CD4-positive, alpha-beta T cell treated with Interleukin-2 at 100 ng/mL for 4 hours (primary cell): Measurements from ENCODE around the gene UPK3A.
"Not testable (repeated sequence)": the region's sequence is repeated elsewhere in the genome, so short reads cannot be mapped to it uniquely, and the experiment has no call there.

Source experiments
- DNase-seq: peaks from one replicate; pipeline ENCODE4 v3.0.0-alpha.2; 2020; ENCODE audit warnings: low spot score

The UPK3A gene

GRCh38 chr22:45257941-45258340 lies 26.8 kb upstream of the UPK3A start:
- DNase-seq, result not testable (repeated sequence)

DNA sequence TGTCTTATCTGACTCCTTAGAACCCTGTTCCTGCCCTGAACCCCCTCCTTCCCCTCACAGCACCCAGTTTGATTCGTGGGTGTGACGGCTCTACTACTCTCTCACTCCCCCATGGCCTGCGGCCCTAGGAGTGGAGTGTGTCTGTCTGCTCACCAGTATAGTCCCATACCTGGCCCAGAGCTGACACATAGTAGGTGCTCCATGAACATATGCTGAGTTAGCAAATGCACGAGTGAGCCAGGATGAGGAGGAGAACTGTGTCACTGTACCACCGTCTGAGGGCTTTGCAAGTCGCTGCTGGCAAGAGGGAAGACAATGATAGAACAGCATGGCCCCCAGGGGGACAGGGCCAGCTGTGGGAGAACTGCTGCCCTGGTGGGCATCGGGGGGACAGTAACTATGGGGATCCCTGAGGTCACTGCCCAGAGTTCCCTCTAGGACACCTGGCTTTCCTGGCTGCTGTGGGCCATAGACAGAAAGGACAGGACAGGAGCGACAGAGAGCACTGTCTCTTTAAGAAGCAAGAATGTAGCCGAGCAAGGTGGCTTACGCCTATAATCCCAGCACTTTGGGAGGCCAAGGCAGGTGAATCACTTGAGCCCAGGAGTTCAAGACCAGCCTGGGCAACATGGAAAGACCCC lies 24.9 kb upstream of the UPK3A start:
- DNase-seq, result no peak

DNA sequence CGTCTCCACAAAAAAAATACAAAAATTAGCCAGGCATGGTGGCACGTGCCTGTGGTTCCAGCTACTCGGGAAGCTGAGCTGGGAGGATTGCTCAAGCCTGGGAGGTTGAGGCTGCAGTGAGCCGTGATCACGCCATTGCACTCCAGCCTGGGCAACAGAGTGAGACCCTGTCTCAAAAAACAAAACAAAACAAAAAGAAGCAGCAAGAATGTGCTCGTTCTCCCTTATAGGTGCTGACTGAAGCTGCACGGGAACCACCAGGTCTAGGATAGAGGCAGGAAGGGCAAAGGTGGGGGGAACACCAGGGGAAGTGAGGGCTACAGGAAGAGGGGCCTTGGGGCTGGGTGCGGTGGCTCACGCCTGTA lies 24.4 kb upstream of the UPK3A start:
- DNase-seq, result not testable (repeated sequence)

- no peak for DNase-seq
Observed at GRCh38 chr22:45261407-45262088, 23.2 kb upstream of the UPK3A start.

GRCh38 chr22:45262195-45262930 lies 22.4 kb upstream of the UPK3A start:
- DNase-seq, result no peak

DNA sequence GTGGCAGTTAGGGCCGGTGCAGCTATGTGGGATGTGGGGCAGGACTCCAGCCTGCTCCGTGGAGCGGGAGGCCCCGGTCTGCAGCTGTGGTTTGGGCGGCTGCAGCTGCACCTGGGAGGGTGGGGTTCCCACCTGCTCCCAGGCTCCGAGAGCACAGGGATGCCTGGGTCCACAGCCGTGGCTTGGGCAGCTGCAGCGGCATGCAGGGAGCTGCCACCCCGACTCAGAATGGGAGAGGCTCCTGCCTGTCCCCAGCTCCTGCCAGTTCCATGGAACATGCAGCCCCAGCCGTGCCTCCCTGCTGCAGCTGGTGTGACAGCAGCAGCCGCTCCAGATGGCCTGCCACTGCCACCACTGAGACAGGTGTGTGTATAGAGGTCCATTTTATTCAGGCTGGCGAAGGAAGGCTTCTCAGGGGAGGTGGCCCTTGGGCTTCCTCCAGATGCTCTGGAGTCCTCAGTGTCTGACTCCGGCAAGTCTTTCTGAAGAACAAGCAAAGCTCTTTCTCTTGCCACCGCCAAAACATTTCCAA lies 21.8 kb upstream of the UPK3A start:
- no peak for DNase-seq

GRCh38 chr22:45263463-45264269 lies 21.1 kb upstream of the UPK3A start:
- DNase-seq, result no peak

DNA sequence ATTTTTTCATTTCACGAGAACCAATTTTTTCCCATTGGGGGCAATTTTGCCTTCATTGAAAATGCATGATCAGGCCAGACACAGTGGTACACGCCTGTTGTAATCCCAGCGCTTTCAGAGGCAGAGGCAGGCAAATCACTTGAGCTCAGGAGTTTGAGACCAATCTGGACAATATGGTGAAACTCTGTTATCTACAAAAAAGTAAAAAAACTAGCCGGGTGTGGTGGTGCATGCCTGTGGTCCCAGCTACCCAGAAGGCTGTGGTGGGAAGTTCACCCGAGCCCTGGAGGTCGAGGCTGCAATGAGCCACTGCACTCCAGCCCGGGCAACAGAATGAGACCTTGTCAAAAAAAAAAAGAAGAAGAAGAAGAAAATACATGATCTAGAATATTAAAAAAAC lies 19.2 kb upstream of the UPK3A start:
- no peak for DNase-seq

GRCh38 chr22:45268167-45268957 lies 16.4 kb upstream of the UPK3A start:
- no peak for DNase-seq

DNA sequence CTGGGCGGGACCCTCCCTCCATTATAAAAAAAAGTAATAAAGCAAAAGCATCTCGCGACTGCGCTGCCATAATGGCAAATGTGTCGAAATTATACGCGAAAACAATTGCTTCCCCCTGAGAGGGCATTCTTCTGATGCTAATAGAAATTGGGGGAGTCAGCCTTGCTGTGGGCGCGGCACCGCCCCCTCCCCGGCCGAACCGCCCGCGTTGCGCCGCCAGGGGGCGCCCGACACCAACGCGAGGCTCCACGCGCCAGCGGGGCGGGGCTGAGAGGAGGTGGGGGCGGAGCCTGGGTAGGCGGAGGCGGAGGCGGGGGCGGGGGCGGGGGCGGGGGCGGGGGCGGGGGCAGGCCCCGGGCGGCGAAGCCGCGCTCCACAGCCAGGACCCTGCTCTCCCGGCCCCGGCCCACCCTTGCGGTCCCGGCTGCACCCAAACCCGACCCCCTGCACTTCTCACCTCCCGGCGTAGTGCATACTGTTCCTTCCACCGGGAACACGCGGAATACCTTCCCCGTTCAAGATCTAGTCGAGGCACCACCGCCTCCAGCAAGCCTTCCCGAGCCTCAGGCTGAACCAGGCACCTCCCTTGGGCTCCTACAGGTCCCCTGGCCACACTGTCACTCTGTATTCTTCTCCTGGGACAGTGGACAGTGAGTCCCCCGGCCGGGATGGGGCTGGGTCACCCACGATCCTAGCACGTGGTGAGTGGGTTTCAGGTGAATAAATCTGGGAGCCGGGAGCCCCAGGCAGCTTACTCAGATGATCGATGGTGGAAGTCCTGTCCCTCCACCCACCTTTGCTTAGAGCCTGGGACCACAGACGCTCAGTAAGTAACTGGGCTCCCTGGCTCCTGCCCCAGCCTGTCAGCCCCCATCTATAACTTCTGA lies 15.5 kb upstream of the UPK3A start:
- DNase-seq, result peak; percentile 88

DNA sequence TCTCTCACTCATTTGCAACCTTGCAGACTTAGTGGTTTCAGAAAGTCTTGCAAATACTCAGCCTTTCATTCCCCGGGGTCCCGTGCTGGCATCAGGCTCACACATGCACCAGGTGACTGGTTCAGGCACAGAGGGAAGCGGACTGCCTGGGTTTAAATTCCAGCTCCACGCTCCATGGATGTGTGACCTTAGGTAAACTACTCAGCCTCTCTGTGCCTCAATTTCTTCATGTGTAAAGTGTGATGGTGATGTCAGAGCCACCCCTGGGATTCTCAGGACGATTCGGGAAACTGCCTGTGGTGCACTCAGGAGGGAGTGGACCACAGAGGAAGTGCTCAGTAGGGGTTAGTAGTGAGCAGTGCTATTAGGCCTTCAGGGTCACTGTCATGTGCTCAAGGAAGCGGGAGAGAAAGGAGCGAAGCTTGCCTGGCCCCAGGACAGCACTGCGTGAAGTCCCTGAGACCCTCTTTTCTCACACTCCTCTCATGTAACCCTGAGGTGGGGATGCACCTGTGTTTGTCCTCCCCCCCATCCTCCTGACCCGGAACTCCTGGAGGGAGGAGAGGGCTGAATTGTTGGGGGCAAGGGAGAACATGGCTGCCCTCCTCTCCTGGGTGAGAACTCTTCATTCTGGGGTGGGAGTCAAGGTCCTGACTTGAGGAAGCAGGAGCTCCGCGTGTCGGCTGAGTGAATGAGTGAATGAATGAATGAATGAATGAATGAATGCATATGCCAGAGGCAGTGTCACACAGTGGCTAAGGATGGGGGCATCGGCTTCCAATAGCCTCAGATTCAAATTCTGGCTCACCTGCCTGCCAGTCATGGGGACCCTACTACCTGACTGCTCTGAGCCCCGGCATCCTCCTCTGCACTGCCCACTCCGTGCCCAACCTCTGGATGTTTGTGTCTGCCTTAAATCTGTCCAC lies 14.4 kb upstream of the UPK3A start:
- DNase-seq, result no peak

GRCh38 chr22:45271667-45272201 lies 13.0 kb upstream of the UPK3A start:
- no peak for DNase-seq

DNA sequence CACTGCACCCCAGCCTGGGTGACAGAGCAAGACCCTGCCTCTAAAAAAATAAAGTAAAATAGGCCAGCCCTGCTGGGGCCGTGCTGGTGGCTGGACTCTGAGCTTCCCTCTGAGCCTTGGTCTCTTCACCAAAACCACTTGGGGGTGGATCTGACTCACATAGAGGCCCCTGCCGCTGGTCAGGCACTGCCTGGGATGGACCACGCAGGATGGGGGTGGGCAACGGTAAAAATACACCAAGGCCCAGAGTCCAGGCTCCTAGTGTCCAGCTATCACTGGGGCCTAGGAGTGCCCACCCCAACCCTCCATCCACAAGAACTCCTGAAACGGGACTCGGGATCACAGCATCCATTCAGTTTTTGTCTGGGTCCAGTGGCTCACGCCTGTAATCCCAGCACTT lies 12.3 kb upstream of the UPK3A start:
- DNase-seq, result no peak

DNA sequence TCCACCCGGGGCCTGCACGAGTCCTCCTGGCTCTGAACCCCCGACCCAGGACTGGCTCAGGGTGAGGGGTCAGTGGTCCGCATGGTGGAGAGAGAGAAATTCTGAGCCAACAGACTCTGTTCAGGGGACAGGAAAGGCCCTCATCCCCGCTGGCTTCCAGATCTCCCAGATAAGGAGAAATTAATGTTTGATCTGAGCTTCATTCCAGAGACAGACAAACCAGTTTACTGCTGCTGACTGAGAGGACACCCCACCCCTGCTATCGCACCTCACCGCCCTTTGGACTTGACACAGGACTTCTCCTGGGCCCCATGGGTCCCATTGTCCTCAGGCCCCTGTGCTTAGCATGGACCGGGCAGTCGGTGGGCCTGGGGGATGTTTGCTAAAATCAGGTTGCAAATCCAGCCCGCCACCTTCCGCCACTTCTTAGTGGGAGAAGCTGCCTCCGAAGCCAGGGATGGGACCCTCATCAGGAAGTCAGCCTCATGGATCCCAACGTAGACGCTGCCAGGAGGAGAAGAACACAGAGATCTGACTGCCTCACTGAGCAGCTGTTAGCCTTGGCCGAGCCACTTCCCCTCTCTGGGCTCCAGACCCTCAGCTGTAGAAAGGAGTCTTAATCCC lies 11.2 kb upstream of the UPK3A start:
- no peak for DNase-seq

- no peak for DNase-seq
Observed at GRCh38 chr22:45276507-45277105, 8.1 kb upstream of the UPK3A start.

DNA sequence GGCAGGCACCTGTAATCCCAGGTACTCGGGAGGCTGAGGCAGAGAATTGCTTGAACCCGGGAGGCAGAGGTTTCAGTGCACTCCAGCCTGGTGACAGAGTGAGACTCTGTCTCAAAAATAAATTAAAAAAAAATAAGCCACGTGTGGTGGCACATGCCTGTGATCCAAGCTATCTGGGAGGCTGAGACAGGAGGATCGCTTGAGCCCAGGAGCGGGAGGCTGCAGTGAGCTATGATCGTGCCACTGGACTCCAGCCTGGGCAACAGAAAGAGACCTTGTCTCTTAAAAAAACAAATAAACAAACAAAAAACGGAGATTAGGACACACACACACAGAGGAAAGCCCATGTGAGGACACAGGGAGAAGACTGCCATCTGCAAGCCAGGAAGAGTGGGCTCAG lies 7.0 kb upstream of the UPK3A start:
- DNase-seq, result not testable (repeated sequence)

- no peak for DNase-seq
Observed at GRCh38 chr22:45278125-45278524, 6.6 kb upstream of the UPK3A start.

DNA sequence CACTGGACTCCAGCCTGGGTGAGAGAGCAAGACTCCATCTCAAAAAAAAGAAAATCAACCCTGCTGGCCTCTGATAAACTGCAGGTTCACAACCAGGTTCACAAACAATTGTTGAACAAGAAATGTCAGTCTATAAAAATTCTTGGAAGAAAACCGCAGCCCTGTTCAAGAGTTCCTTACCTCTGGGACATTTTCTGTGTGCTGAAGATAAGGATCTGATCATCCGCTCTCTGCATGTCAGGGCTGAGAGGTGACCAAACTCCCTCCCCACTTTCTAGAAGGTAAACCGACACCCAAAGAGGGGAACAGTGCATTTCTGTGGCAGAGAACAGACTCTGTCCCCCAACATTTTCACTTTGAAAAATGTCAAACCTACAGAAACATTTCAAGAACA lies 4.2 kb upstream of the UPK3A start:
- no peak for DNase-seq
